ENCODE results near the gene TEP1. TPM values are rescaled to one million over a fixed set of nuclear protein-coding genes. Genes with fewer than 3 reads are reported as not detected.

Gene TEP1
- total RNA-seq, 1 experiment from 2014 or later = 17.1 TPM

DNA sequence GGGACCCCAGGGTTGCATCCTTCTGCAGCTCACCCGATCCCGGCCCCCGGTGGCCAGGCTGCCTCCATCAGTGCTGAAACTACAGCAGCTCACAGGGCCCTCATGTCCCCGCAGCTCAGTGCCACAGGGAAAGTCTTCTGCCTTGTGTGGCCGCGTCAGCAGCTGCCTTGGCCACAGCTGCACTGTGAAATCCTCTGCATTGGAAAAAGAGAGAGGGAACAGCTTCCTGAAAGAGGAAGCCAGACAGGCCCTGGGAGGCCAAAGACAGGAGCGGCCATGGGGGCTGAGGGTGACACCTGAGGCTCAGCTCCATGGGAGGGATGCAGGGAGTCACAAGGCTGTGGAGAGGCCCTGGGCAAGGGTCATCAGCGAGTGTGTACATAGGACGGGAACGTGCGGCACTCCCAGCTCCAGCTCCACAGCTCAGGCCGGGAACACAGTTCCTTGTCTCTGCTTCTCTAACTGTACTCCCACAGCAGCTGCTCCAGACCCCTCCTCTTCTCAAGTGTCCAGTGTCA is 37.2 kb downstream of the TEP1 start:
- no peak for TF ChIP-seq POLR2AphosphoS5 (IDR thresholded peaks at IDR 0.05; ENCODE audit: low read depth, low read length)
- TF ChIP-seq, protein P1, sequence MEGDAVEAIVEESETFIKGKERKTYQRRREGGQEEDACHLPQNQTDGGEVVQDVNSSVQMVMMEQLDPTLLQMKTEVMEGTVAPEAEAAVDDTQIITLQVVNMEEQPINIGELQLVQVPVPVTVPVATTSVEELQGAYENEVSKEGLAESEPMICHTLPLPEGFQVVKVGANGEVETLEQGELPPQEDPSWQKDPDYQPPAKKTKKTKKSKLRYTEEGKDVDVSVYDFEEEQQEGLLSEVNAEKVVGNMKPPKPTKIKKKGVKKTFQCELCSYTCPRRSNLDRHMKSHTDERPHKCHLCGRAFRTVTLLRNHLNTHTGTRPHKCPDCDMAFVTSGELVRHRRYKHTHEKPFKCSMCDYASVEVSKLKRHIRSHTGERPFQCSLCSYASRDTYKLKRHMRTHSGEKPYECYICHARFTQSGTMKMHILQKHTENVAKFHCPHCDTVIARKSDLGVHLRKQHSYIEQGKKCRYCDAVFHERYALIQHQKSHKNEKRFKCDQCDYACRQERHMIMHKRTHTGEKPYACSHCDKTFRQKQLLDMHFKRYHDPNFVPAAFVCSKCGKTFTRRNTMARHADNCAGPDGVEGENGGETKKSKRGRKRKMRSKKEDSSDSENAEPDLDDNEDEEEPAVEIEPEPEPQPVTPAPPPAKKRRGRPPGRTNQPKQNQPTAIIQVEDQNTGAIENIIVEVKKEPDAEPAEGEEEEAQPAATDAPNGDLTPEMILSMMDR (IDR thresholded peaks at IDR 0.05) = no peak
- TF ChIP-seq TCF7L2 (IDR thresholded peaks at IDR 0.05; ENCODE audit: low read depth, low read length) = no peak
- TF ChIP-seq SIN3A (IDR thresholded peaks at IDR 0.05; ENCODE audit: borderline replicate concordance, insufficient read depth, low read depth, low read length) = no peak
- TF ChIP-seq, protein P2, sequence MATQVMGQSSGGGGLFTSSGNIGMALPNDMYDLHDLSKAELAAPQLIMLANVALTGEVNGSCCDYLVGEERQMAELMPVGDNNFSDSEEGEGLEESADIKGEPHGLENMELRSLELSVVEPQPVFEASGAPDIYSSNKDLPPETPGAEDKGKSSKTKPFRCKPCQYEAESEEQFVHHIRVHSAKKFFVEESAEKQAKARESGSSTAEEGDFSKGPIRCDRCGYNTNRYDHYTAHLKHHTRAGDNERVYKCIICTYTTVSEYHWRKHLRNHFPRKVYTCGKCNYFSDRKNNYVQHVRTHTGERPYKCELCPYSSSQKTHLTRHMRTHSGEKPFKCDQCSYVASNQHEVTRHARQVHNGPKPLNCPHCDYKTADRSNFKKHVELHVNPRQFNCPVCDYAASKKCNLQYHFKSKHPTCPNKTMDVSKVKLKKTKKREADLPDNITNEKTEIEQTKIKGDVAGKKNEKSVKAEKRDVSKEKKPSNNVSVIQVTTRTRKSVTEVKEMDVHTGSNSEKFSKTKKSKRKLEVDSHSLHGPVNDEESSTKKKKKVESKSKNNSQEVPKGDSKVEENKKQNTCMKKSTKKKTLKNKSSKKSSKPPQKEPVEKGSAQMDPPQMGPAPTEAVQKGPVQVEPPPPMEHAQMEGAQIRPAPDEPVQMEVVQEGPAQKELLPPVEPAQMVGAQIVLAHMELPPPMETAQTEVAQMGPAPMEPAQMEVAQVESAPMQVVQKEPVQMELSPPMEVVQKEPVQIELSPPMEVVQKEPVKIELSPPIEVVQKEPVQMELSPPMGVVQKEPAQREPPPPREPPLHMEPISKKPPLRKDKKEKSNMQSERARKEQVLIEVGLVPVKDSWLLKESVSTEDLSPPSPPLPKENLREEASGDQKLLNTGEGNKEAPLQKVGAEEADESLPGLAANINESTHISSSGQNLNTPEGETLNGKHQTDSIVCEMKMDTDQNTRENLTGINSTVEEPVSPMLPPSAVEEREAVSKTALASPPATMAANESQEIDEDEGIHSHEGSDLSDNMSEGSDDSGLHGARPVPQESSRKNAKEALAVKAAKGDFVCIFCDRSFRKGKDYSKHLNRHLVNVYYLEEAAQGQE (IDR thresholded peaks at IDR 0.05; ENCODE audit: insufficient read depth in 1 of 2, low read depth in 2 of 2, low read length in 1 of 2) = no peak
- Histone ChIP-seq H3K27me3 (ENCODE audit: control insufficient read depth, insufficient read depth, low read length) (no peaks in the 10 kb centered on the region), H3K9me3 (ENCODE audit: control insufficient read depth, insufficient read depth, low read depth, low read length) (no peaks in the 10 kb centered on the region), H3K27ac (ENCODE audit: low read length) (no peak overlapping the region), H3K4me1 (ENCODE audit: control insufficient read depth, insufficient read depth, low read length) (no peaks in the 10 kb centered on the region), H3K36me3 (ENCODE audit: control insufficient read depth, insufficient read depth, low read length) (no peaks in the 10 kb centered on the region; the same call in 1 of the 2 replicates), H3K4me3 (ENCODE audit: low read depth in 2 of 2, low read length in 2 of 2) (no peak overlapping the region)
- in situ Hi-C loops (cut with HindIII; ENCODE audit: low pct_unique_long_range_greater_than_20kb, low sequenced_read_pairs) (no loop called here), intact Hi-C loops (cut with micrococcal nuclease; ENCODE audit: unreplicated experiment) (no loop called here)
- ChIA-PET POLR2A (no interaction called here), CTCF (no interaction called here)
- no TSS peak for BruUV-seq (replicated peaks)
- ATAC-seq (no peak), DNase-seq (ENCODE audit: low read depth, low spot score) (no peak)

DNA sequence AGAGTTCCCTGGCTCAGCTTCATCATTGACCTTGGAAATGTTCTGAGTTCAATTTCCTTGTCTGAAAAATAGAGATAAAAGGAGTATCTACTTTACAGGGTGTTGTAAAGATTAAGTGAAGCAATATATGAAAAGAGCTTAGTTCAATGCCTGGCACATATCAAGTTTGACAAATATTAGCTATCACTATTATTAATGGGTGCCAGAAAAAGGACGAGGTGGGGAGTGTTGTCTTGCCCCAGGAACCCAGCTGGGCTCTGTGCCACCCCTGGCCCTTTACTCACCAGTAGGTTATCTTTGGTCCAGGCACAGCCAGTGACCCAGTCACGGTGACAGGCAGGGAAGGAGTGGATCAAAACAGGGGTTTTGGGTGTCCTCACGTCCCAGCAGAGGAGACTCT is 37.8 kb downstream of the TEP1 start:
- no peak overlapping the region for H3K4me3 ChIP-seq (ENCODE audit: low read depth in 2 of 2, low read length in 2 of 2)
- H3K27ac ChIP-seq (ENCODE audit: low read length) = no peak overlapping the region
- no TSS peak for BruUV-seq (replicated peaks)
- in situ Hi-C loops (cut with HindIII; ENCODE audit: low pct_unique_long_range_greater_than_20kb, low sequenced_read_pairs) (no loop called here), intact Hi-C loops (cut with micrococcal nuclease; ENCODE audit: unreplicated experiment) (no loop called here)
- H3K9me3 ChIP-seq (ENCODE audit: control insufficient read depth, insufficient read depth, low read depth, low read length) = no peaks in the 10 kb centered on the region
- no peak for DNase-seq (ENCODE audit: low read depth, low spot score)
- no peaks in the 10 kb centered on the region for H3K4me1 ChIP-seq (ENCODE audit: control insufficient read depth, insufficient read depth, low read length)
- no peaks in the 10 kb centered on the region for H3K27me3 ChIP-seq (ENCODE audit: control insufficient read depth, insufficient read depth, low read length)
- peaks cover 2% of the 10 kb centered on the region for H3K36me3 ChIP-seq (ENCODE audit: control insufficient read depth, insufficient read depth, low read length)
- CTCF ChIA-PET = no interaction called here
- TF ChIP-seq, protein P2 (IDR thresholded peaks at IDR 0.05; ENCODE audit: insufficient read depth in 1 of 2, low read depth in 2 of 2, low read length in 1 of 2) = no peak
- no peak for TF ChIP-seq SIN3A (IDR thresholded peaks at IDR 0.05; ENCODE audit: borderline replicate concordance, insufficient read depth, low read depth, low read length)
- TF ChIP-seq TCF7L2 (IDR thresholded peaks at IDR 0.05; ENCODE audit: low read depth, low read length) = no peak
- no peak for TF ChIP-seq POLR2AphosphoS5 (IDR thresholded peaks at IDR 0.05; ENCODE audit: low read depth, low read length)
- TF ChIP-seq, protein P1 (IDR thresholded peaks at IDR 0.05) = no peak
- no peak for ATAC-seq
- POLR2A ChIA-PET = no interaction called here
